ENCODE measurements around the gene PRPF40B.
A peak's percentile ranks its signal among the peaks of the same experiment; 100 is the strongest.

PRPF40B gene

DNA sequence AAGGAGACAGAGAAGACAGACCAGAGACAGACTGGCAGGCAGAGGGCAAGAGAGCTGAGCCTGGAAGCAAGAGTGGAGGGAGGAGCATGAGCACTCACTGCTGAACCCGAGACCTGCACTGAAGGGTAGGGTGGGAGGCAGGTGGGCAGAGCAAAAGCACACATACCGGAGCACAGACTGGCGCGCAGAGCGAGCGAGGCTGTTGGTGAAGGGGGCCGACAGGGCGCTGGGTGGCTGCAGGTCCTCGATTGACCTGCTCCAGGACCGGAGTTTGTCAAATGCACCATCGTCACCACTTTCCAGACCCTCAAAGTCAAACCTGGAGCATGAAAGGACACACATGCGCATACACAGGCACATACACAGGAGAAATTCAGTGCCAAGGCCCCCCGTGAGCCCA is 34.9 kb downstream of the PRPF40B start:
- DNase-seq (ENCODE audit: low read depth, low spot score) = no peak

DNA sequence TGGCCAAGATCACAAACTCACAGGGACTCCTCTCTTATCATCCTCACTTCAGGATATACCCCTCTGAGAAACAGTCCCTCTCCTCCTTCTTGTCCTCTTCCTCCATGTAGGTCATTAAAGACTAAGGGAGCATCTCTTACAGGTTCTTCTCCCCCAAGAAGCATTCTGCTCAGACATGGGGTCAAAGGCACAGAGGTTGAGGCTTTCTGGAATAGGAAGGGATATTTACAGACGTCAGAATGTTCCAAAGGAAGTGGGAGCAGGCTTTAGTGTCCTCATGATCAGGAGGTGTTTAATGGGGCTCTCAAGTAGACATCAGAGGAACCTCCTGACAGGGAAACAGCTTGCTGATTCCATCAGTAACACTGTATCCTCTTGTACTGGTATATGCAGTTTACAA is 36.4 kb downstream of the PRPF40B start:
- DNase-seq (ENCODE audit: low read depth, low spot score) = no peak

DNA sequence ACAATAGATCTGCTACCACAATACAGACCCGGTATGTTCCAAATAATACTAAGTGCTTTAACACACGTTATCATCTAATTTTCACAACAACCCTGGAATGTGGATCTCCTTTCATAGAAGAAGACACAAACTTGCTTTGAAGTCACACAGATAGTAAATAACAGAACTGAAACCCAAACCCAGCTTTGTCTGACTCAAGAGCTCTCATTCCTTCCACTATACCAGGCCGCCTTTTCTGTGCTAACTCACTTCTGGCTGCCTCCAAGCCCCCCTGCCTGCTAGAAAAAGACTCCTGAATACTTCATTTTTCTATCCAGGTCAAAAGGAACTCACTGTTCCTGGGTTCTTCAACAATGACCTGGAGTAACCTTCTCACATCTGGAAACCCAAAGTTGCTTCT is 37.8 kb downstream of the PRPF40B start:
- DNase-seq (ENCODE audit: low read depth, low spot score) = no peak

DNA sequence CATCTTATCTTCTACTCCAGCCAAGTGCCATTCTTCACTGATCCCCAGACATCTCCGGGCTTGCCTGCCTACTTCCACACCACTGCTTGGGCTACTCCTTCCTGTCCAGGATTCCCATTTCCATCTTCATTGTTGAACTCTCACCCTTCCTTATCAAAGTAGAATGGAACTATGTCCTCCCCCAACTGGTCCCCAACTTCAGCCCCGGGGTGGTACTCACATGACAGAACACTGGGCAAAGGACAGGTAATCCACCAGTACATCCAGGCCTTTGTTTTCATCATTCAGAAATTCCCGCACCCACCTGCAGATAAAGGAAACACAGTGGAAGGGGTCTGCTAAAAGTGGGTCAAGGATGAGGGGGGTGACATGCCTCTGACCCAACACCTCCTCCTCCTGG is 38.4 kb downstream of the PRPF40B start:
- no peak for DNase-seq (ENCODE audit: low read depth, low spot score)

DNA sequence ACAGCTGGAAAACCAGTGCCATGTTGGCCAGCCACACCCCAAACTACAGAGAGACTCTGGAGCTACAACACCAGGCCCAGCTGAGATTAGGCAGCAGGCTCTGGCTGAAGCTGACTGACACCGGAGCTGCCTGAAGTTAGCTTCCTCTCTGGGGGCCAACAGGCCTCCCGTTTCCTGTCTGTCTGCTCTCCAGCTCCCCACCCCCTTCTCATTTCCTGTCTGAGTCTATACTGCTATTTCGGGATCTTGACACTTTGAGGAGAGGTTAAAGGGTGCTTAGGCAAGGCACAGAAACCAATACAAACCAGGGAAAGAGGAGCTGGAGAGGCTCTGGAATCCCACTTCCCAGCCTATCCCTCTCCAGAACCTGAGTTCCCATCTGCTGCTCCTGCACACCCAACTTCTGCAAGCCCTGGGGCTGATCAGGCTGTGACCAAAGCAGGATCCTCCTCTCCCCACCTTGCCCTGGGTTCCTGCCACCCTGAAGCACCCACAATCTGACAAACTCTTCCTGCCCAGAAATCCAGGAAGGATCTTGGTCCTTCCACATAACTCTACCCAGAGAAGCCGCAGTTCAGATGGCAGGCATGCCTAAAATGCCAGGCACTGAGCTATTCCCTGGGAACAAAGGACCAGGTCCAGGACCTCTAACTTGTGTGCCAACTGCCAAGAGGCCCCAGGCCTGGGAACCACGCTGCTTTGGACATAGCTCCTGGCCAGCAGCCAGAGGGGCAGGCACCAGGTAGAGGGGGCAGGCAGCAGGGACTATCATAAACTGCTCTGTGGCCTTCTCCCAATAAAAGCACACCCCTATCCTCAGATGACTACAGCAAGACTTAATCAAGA is 39.9 kb downstream of the PRPF40B start:
- DNase-seq (ENCODE audit: low read depth, low spot score) = peak; percentile 50

DNA sequence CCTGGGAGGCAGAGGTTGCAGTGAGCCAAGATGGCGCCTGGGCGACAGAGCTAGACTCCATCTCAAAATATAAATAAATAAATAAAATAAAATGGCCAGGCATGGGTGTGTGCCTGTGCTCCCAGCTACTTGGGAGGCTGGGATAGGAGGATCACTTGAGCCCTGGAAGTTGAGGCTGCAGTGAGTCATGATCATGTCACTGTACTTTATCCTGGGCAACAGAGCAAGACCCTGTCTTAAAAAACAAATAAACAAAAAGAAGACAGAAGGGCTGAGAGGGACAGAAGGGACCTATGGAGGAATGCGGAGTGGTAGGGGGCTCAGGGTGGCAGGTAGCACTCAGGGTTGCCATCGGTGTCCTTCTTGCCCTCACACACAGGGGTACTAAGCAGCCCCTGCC is 40.8 kb downstream of the PRPF40B start:
- no peak for DNase-seq (ENCODE audit: low read depth, low spot score)

DNA sequence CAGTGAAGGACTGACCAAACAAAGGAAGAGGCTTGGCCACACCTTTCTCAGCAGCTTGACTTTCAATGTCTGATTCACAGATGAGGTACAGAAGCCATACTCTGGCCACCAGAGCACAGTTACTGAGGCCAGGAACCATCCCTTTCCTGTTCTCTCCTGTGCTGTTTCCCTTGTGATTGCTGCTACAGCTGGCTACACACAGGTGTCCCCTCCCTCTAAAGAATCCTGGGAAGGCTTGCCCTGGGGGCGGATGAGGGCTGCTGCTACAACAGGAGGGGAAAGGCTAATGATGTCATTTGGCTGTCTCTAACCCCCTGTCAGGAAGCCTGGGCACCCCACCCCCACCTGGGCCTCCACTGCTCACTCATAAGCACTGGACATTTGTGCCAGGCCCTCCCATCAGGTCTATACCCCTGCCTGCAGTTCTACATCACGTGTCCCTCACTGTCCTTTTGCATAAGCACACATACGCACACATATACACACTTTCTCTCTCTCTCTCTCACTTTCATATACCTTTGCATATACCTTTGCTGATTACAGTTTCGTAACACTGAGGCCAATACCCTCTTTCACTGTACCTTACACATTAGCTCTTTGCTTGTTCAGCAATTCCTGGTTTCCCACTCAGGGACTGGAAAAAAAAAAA is 41.4 kb downstream of the PRPF40B start:
- DNase-seq (ENCODE audit: low read depth, low spot score) = peak; percentile 16

DNA sequence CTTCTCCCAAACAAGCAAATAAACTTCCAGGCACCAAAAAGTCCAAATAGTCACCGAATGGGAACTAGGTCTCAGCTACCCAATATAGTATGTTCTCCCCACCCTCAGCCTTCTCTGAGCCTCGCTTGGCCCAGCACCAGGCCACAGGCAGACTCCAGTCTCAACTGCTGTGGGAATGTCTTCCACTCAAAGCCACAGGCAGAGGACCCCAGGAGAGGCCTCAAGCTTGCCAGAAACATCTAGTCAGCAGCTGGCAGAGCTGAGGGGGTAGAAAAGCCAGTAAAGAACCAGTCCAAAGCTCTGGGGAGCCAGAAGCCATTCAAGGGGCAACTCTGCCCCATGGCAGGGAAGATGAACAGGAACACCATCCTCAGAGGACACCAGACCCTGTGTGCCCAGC is 42.0 kb downstream of the PRPF40B start:
- peak; percentile 83 for DNase-seq (ENCODE audit: low read depth, low spot score)

DNA sequence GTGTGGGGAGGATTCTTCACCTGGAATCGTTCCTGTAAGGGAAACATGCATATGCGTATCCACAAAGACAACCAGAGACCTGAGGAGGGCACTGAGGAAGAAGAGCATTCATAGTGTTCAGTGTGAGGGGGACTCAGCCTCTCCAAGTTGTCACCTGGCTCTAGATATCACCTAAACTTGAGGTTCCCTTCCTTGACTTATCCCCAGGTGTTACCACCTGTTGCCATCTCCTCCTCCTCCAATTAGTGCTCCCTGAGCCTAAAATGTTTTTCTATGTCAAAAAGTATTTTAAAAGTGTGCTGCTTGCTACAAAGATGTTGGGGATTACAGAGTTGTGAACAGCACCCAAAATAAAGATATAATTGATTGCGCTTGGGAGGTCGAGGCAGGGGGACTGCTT is 42.8 kb downstream of the PRPF40B start:
- DNase-seq (ENCODE audit: low read depth, low spot score) = no peak

DNA sequence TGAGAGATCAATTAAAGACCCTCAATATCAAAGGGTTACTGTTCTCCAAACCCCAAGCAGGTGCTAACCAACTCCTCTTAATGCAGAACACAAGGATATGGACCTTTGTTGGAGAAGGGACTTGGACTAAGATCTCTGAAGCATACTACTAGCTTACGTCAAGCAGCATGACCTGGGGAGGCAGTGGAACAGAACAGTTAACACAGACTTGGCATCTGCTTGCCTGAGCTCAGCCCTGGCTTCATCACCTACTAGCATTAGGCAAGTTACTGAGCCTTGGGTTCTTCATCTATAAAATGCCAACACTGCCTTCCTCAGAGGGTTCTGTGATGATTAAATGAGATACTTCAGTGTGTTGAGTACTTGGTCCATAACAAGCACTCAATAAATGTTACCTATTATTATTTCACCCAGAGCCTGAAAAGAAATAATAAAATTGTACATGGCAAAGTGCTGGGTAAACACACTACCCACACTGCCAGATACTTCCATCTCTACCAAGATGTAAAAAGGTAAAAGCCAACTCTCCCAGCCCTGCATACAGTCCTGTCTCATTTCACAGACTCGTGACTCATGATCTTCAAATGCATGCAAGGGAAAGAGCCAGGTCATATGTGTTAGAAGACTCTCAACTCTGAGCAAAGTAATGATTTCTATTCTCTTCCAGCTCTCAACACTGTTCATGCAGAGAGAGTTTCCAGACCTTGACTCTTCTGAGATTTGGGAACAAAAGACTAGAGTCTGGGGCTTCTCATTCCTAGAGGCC is 44.1 kb downstream of the PRPF40B start:
- peak; percentile 32 for DNase-seq (ENCODE audit: low read depth, low spot score)

DNA sequence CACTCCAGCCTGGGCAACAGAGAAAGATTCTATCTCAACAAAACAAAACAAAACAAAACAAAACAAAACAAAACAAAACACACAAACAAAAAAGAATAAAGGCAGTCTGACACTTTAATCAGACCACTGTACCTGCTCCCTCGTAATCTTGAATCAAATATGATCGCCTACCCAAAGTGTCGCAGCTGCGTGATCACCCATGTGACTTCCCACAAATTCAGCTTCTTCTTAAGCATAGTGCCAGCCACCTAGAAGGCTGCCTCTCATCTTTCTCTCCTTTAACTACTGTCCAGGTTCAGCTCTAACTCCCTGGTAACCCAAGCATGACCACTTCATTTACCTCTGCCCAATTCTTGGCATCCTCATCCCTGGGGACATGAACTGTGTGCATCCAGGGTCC is 46.4 kb downstream of the PRPF40B start:
- DNase-seq (ENCODE audit: low read depth, low spot score) = no peak

DNA sequence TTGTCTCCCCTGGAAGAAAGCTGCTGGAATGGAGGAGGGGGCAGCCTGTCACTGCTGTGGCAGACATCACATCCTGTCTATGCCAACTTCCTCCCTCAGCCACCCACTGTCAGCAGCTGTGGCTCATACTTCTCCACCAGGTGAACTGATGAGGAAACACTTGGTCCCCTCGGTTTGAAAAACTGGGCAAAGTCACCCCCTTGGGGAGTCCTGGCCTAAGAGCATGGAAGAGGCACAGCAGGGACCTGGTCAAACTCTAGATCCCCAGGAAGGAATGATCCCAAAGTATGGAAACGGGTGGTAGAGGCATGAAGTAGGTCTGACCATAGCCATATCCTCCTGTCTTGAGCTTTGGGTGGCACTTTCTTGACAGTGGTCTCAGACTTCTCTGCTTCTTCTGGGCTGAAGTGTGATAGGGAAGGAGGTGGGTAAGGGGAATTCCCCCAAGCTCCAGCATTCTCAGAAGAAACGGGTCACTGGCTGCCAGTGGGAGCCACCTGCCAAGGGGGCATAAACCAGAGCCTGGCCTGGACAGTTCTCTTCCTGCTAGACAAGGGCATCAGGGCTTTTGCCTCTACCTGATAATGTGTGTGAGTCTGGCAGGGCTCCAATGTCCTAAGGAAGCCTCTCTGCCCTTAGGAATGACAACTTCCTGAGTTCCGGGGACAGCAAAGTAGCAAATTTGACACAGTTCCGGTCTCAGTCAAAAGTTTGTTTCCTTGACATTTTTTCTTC is 47.8 kb downstream of the PRPF40B start:
- no peak for DNase-seq (ENCODE audit: low read depth, low spot score)

DNA sequence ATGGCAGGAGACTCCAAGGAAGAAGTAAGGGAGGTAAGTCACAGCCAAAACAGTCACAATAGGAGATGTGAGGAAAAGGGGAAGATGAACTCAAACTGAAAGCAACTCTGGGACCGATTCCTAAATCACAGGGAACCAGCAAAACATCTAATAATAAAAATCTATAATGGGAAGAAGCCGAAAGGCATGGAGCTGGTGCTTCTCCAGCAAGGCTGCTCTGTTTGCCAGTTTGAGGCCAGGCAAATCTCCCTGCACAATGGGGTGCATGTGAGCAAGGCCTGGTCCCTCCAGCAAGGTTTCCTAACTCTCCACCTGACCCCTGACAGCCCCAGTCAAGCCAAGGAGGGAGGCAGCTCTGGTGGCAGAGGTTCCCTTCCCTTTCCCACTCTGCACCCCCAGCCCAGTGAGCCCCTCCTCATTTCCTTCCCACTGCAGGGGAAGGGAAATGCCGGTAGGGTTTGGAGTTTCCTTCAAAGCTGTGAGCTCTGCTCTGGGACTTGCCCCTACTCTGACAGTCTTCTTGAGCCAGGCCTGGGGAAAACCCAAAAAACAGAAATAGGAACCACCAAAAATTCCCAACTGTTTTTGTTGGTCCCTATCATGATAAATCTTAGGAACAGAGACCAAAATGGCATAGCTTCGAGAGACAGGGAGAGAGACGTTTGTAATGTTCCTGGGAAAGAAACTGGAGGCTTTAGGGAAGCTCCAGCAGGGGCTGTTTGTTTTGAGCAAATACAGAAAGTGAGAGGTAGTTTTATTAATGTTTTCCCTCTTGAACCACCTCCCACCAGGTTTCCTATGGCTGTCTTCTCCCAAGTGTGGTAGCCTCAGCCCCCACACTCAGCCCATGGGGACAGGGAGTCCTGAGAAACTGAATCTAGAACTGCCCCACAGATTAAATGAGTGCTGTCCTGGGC is 49.2 kb downstream of the PRPF40B start:
- no peak for DNase-seq (ENCODE audit: low read depth, low spot score)

DNA sequence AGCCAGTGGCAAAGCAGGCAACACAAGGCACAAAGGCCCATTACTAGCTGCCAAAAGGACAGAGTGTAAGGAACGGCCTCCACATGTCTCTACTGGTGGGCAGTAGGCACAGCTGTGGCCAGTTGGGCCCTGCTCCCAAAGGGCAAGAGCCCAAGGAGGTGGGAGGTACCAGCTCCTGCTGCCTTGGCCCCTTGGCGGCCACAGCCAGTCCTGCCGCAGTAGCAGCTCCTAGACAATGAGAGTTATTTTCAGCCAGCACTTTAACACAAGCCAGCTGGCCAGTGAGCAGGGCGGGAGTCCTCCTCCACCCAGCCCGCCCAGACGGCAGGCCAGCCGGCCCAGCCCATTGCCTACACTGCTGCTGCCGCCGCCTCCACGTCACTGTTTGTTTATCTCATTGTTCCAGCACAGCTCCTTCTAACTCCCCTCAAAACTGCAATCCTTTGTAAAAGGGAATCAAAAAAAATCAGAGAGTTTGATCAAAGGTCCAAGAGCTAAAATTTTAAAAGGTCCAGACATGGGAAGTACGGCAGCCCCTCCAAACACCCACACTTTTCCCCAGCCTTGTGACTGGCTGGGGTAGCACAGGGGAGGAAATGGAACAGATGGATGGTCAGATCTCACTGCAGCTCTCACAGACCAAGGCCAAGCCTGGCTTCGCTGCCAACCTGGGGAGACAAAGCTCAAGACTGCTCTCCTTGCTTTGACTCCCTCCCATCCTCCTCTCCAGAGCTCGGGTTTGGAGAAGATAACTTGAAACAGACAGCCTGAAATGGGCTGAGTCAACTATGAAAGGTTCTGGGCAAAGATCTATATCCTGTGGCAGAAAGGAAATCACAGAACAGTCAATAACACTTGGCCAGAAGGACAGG is 50.3 kb downstream of the PRPF40B start:
- DNase-seq (ENCODE audit: low read depth, low spot score) = peak; percentile 97

DNA sequence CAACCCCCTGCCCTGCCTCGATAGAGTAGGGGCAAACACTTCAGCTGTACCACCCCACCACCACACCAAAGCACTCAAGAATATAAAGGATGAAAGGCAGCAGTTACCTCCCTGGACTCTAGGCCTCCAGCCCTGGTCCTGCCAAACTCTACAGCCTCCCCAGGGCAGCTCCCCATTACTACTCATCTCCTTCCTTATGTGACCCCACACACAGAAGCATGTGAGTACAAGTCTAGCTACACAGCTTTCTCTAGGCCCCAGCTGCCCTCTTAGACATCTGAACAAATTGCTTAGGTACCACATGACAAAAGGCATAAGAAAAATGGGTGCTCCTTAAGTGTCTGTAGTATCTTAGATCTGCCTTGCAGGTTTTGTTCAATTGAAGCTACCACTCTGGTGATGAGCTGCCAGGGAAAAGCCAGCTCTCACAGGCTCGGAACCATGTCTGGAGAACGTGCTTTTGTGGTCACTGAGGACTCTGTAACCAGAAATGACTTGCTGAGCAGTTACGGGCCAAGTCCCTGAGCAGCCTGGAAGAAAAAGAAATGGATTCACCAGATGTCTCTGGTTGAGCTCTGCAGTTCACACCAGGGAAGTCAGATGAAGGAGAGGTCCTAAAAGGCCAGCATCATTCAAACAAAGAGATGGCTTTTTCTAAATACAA is 51.1 kb downstream of the PRPF40B start:
- DNase-seq (ENCODE audit: low read depth, low spot score) = peak; percentile 50

DNA sequence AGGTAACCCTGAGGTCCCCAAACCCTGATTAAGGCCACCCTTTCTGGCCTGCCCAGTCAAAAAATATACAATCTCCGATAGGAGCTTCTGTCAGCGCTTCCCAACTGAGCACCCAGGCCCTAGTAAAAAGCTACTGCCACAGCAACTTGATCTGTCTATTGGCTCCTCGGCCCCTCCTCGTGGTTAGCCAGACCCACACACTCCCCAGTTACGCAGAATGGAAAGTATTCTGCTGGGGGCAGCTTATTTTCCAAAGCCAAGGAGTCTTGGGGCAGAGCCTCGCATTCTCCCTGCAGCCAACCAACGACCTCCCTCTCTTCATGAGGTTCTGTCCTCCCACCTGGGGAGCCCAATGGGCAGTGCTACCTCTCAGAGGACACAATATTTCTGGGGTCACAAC is 51.8 kb downstream of the PRPF40B start:
- DNase-seq (ENCODE audit: low read depth, low spot score) = peak; percentile 66

DNA sequence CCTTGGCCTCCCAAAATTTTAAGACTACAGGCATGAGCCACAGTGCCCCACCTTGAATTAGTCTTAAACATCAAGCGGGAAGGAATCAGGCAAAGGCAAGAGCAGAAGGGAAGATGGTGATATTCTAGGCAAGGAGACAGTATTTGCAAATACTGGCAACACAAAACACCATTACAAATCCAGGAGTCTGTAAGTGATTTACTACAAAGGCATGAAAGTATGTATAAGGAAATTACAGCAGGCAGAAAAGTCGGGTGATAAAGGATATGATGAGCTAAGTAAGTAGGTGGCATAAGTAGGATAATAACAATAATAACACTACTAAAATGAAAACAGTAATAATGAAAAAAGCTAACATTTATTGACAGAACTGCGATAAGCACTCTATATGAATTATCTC is 55.4 kb downstream of the PRPF40B start:
- no peak for DNase-seq (ENCODE audit: low read depth, low spot score)

DNA sequence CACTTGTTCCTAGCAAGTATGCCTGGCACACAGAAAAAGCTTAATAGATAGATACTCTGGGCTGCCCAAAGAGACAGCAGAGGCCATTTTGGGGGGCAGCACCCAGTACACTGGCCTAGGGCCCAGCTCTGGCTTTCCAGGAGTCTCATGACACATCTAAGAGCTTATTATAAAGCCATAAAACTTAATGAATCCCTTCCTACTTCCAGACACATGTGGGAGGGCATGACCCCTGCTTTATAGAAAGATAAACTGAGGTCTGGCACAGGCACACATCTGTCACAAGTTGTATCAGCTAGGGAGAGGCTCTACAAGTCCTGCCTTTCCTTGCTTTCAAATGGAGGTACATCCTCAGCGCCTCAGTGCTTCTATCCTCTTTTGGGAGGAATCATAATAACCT is 56.7 kb downstream of the PRPF40B start:
- no peak for DNase-seq (ENCODE audit: low read depth, low spot score)

DNA sequence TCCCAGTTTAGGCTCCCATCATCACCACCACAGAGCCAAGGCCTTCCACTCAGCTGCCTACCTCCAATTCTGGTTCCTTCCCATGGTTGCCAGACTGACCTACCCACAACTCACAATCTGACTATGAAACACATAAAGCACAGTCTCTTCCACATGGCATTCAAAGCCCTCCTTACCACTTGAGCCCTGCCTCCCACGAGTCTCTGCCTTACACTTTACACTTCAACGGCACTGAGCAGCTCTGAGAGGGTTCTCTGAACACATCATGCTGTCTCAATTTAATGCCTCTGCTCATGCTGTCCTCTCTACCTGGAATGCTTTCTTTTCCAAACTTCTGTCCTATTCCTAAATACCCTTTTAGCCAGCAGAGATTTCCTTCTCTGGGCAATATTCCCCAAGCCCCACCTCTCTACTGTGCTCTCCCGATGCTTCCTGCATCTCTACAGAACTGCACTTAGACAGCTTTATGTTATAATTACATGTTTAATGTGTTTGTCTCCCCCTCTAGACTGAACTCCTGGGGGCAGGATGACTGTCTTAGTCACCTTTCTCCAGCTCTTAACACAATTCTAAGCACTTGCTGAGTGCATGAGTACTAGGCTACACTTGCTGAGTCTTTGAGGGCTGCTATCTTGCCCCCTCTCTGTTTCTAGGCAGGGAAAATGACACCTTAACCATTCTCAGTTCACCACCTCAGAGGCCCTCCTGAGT is 60.4 kb downstream of the PRPF40B start:
- DNase-seq (ENCODE audit: low read depth, low spot score) = no peak
